ENCODE measurements around the gene ITPR3.

Gene ITPR3

GRCh38 chr6:33667776-33668175 is 46.7 kb downstream of the ITPR3 start:
- TF ChIP-seq MAX (IDR thresholded peaks at IDR 0.05) (no peak), FOXM1 (IDR thresholded peaks at IDR 0.05; ENCODE audit: borderline replicate concordance, low read depth) (no peak), USF1 (IDR thresholded peaks at IDR 0.05) (no peak), TEAD4 (IDR thresholded peaks at IDR 0.05) (no peak), CEBPB (IDR thresholded peaks at IDR 0.05) (no peak), EP300 (IDR thresholded peaks at IDR 0.05; ENCODE audit: borderline replicate concordance) (no peak), REST (IDR thresholded peaks at IDR 0.05; ENCODE audit: low read depth) (no peak), TCF12 (IDR thresholded peaks at IDR 0.05; ENCODE audit: low read depth) (no peak), NFIC (IDR thresholded peaks at IDR 0.05) (no peak), EGR1 (IDR thresholded peaks at IDR 0.05) (no peak), CREB1 (IDR thresholded peaks at IDR 0.05; ENCODE audit: low read depth) (no peak), YY1 (IDR thresholded peaks at IDR 0.05; ENCODE audit: low read depth) (no peak), ZBTB7A (IDR thresholded peaks at IDR 0.05; ENCODE audit: low read depth) (no peak), TAF1 (IDR thresholded peaks at IDR 0.05; ENCODE audit: low read depth) (no peak), RAD21 (IDR thresholded peaks at IDR 0.05; ENCODE audit: low read depth) (no peak)

GRCh38 chr6:33668328-33668727 is 47.2 kb downstream of the ITPR3 start:
- TF ChIP-seq CREB1 (IDR thresholded peaks at IDR 0.05; ENCODE audit: low read depth) (no peak), EP300 (IDR thresholded peaks at IDR 0.05; ENCODE audit: borderline replicate concordance) (no peak), ZBTB7A (IDR thresholded peaks at IDR 0.05; ENCODE audit: low read depth) (no peak), USF1 (IDR thresholded peaks at IDR 0.05) (no peak), NFIC (IDR thresholded peaks at IDR 0.05) (no peak), YY1 (IDR thresholded peaks at IDR 0.05; ENCODE audit: low read depth) (no peak), FOXM1 (IDR thresholded peaks at IDR 0.05; ENCODE audit: borderline replicate concordance, low read depth) (no peak), CEBPB (IDR thresholded peaks at IDR 0.05) (no peak), REST (IDR thresholded peaks at IDR 0.05; ENCODE audit: low read depth) (no peak), EGR1 (IDR thresholded peaks at IDR 0.05) (no peak), TAF1 (IDR thresholded peaks at IDR 0.05; ENCODE audit: low read depth) (no peak), RAD21 (IDR thresholded peaks at IDR 0.05; ENCODE audit: low read depth) (no peak), MAX (IDR thresholded peaks at IDR 0.05) (no peak), TCF12 (IDR thresholded peaks at IDR 0.05; ENCODE audit: low read depth) (no peak), TEAD4 (IDR thresholded peaks at IDR 0.05) (no peak)

GRCh38 chr6:33668914-33669313 is 47.8 kb downstream of the ITPR3 start:
- TF ChIP-seq USF1 (IDR thresholded peaks at IDR 0.05), result peak; percentile 64; the same call in 1 of the 2 replicates
- TF ChIP-seq EGR1 (IDR thresholded peaks at IDR 0.05), result no peak
- 0 out of 2 replicates have a peak, but pooled peaks have one; percentile 17 for TF ChIP-seq TEAD4 (IDR thresholded peaks at IDR 0.05)
- no peak for TF ChIP-seq TAF1 (IDR thresholded peaks at IDR 0.05; ENCODE audit: low read depth)
- TF ChIP-seq RAD21 (IDR thresholded peaks at IDR 0.05; ENCODE audit: low read depth), result no peak
- TF ChIP-seq MAX (IDR thresholded peaks at IDR 0.05), result peak; percentile 86

GRCh38 chr6:33670086-33670660 is 49.1 kb downstream of the ITPR3 start:
- TF ChIP-seq CREB1 (IDR thresholded peaks at IDR 0.05; ENCODE audit: low read depth), result no peak
- no peak for TF ChIP-seq ZBTB7A (IDR thresholded peaks at IDR 0.05; ENCODE audit: low read depth)
- TF ChIP-seq REST (IDR thresholded peaks at IDR 0.05; ENCODE audit: low read depth), result no peak
- no peak for TF ChIP-seq TEAD4 (IDR thresholded peaks at IDR 0.05)
- no peak for TF ChIP-seq TAF1 (IDR thresholded peaks at IDR 0.05; ENCODE audit: low read depth)
- TF ChIP-seq FOXM1 (IDR thresholded peaks at IDR 0.05; ENCODE audit: borderline replicate concordance, low read depth), result no peak
- no peak for TF ChIP-seq YY1 (IDR thresholded peaks at IDR 0.05; ENCODE audit: low read depth)
- TF ChIP-seq USF1 (IDR thresholded peaks at IDR 0.05), result no peak
- TF ChIP-seq NFIC (IDR thresholded peaks at IDR 0.05), result no peak
- no peak for TF ChIP-seq RAD21 (IDR thresholded peaks at IDR 0.05; ENCODE audit: low read depth)
- TF ChIP-seq TCF12 (IDR thresholded peaks at IDR 0.05; ENCODE audit: low read depth), result no peak
- TF ChIP-seq EP300 (IDR thresholded peaks at IDR 0.05; ENCODE audit: borderline replicate concordance), result no peak
- TF ChIP-seq EGR1 (IDR thresholded peaks at IDR 0.05), result no peak

Measured in Ishikawa (cell line).